ENCODE results near the gene DEFB123. TPM values are rescaled to one million over a fixed set of nuclear protein-coding genes. Genes with fewer than 3 reads are reported as not detected.

DEFB123 gene
- total and polyA plus RNA-seq, 12 donors, result not detected

DNA sequence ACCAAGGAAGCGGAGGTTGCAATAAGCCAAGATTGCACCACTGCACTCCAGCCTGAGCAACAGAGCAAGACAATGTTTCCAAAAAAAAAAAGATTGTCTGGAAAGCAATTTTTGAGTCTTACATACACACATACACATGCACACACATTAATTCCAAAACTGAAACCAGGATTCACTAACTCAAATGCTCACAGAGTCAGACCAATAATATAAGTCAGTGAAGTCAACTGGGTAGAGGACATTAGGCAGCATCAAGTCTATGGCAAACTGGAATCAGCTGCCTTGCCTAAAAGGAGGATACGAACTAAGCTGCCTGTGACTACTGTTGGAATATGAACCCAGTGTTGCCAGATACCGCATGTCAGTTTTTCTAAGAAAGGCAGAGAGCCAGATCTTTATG is 50.3 kb downstream of the DEFB123 start:
- H3K9me3 ChIP-seq (replicated peaks in 1 of 3), result no peaks in the 10 kb centered on the region
- H3K4me1 ChIP-seq (replicated peaks in 1 of 2), result peaks cover 0 to under 1% of the 10 kb centered on the region in 2 donors
- no peak overlapping the region for H3K27ac ChIP-seq
- WGBS, 4 donors, result 81 to 86% (median 84%) methylated on average over 3 of the region's 3 CpGs
- no peaks in the 10 kb centered on the region for H3K27me3 ChIP-seq
- H3K36me3 ChIP-seq (replicated peaks in 1 of 2), result no peaks in the 10 kb centered on the region
- H3K4me3 ChIP-seq, result no peak overlapping the region
- TF ChIP-seq, protein P1, sequence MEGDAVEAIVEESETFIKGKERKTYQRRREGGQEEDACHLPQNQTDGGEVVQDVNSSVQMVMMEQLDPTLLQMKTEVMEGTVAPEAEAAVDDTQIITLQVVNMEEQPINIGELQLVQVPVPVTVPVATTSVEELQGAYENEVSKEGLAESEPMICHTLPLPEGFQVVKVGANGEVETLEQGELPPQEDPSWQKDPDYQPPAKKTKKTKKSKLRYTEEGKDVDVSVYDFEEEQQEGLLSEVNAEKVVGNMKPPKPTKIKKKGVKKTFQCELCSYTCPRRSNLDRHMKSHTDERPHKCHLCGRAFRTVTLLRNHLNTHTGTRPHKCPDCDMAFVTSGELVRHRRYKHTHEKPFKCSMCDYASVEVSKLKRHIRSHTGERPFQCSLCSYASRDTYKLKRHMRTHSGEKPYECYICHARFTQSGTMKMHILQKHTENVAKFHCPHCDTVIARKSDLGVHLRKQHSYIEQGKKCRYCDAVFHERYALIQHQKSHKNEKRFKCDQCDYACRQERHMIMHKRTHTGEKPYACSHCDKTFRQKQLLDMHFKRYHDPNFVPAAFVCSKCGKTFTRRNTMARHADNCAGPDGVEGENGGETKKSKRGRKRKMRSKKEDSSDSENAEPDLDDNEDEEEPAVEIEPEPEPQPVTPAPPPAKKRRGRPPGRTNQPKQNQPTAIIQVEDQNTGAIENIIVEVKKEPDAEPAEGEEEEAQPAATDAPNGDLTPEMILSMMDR (IDR thresholded peaks at IDR 0.05), result no peak
- no peak for TF ChIP-seq POLR2A (IDR thresholded peaks at IDR 0.05)
- intact Hi-C loops (cut with DNase I), result no loop called here
- DNase-seq, result no peak

GRCh38 chr20:31494131-31494530 is 53.7 kb downstream of the DEFB123 start:
- intact Hi-C loops (cut with DNase I), result no loop called here
- TF ChIP-seq POLR2A (IDR thresholded peaks at IDR 0.05), result no peak
- TF ChIP-seq, protein P1 (IDR thresholded peaks at IDR 0.05), result peak in 4 of 6 experiments; percentile 12 to 43 (median 20)

GRCh38 chr20:31496761-31497295 is 56.4 kb downstream of the DEFB123 start:
- Histone ChIP-seq H3K36me3 (replicated peaks in 1 of 2) (no peaks in the 10 kb centered on the region), H3K27ac (peak overlapping the region in 3 of 5 donors; percentile 37 to 73 (median 58)), H3K4me3 (no peak overlapping the region), H3K9me3 (replicated peaks in 1 of 3) (no peaks in the 10 kb centered on the region), H3K27me3 (no peaks in the 10 kb centered on the region), H3K4me1 (replicated peaks in 1 of 2) (peaks cover 0 to 9% of the 10 kb centered on the region in 2 donors)
- TF ChIP-seq, protein P1 (IDR thresholded peaks at IDR 0.05), result no peak
- no peak for TF ChIP-seq POLR2A (IDR thresholded peaks at IDR 0.05)
- 25 to 30% (median 28%) methylated on average over 10 to 15 of the region's 15 CpGs for WGBS, 4 donors
- peak; percentile 22 to 72 (median 52) for DNase-seq
- intact Hi-C loops (cut with DNase I), result no loop called here

More at GRCh38 chr20:31494131-31494530, 53.7 kb downstream of the DEFB123 start:
- H3K27me3 ChIP-seq, result no peaks in the 10 kb centered on the region
- no peak overlapping the region for H3K4me3 ChIP-seq
- no peaks in the 10 kb centered on the region for H3K9me3 ChIP-seq (replicated peaks in 1 of 3)
- DNase-seq, result peak in 1 of 7 donors; percentile 47
- peaks cover 0 to 9% of the 10 kb centered on the region in 2 donors for H3K4me1 ChIP-seq (replicated peaks in 1 of 2)
- 41 to 62% (median 48%) methylated on average over 2 of the region's 2 CpGs for WGBS, 4 donors
- H3K27ac ChIP-seq, result no peak overlapping the region
- no peaks in the 10 kb centered on the region for H3K36me3 ChIP-seq (replicated peaks in 1 of 2)

DNA sequence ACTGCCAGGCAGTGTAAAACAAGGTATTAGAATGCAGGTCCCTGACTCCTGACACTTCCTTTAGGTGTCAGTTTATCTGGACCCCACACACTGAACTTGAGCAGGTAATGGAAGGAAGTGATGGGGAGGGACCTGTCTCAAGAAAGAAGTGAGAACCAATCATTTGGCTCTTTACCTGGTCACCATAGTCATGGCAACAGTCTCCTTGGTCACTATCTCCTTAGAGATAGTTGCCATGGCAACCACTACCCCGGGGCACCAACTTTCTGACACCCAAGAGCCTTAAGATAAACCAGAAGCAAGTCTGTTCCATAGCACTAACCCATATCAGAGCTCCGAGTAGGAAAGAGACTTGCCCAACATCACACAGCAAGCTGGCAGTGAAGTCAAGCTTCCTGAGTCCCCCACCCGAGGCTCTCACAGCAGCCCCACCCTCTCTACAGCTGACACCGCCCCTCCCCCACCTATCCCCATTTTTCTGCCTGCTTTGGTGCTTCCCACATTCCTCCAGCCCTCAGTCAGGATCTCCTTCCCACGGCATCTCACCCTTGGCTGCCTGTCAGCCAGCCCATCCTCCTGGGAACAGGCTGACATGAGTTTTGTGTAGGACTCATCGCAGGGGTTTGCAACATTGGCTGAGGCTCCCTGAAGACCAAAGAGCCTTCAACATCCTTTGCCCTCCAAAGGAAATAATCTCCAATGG is 57.6 kb downstream of the DEFB123 start:
- no peak for TF ChIP-seq POLR2A (IDR thresholded peaks at IDR 0.05)
- TF ChIP-seq, protein P1 (IDR thresholded peaks at IDR 0.05), result no peak
- Histone ChIP-seq H3K4me3 (no peak overlapping the region), H3K36me3 (replicated peaks in 1 of 2) (no peaks in the 10 kb centered on the region), H3K4me1 (replicated peaks in 1 of 2) (peaks cover 0 to 9% of the 10 kb centered on the region in 2 donors), H3K27me3 (no peaks in the 10 kb centered on the region), H3K9me3 (replicated peaks in 1 of 3) (no peaks in the 10 kb centered on the region), H3K27ac (peak overlapping the region in 2 of 5 donors; percentile 26 to 73)
- intact Hi-C loops (cut with DNase I), result no loop called here
- 26 to 36% (median 31%) methylated on average over 5 to 6 of the region's 6 CpGs for WGBS, 4 donors
- DNase-seq, result peak in 3 of 7 donors; percentile 35 to 44 (median 38)

Other genes with a start within 250 kb of the DEFB123 start
- not detected for gene DEFB115, start 183.0 kb upstream of the DEFB123 start, total RNA-seq
- not detected for gene DEFB115, start 183.0 kb upstream of the DEFB123 start, polyA plus RNA-seq
- not detected for gene DEFB116, start 132.0 kb upstream of the DEFB123 start, total RNA-seq
- gene DEFB116, start 132.0 kb upstream of the DEFB123 start, polyA plus RNA-seq, result not detected
- not detected for gene DEFB118, start 72.0 kb upstream of the DEFB123 start, total RNA-seq
- gene DEFB118, start 72.0 kb upstream of the DEFB123 start, polyA plus RNA-seq, result not detected
- not detected for gene DEFB119, start 50.0 kb upstream of the DEFB123 start, total RNA-seq
- gene DEFB119, start 50.0 kb upstream of the DEFB123 start, polyA plus RNA-seq, result not detected
- not detected for gene DEFB121, start 34.4 kb upstream of the DEFB123 start, total RNA-seq
- not detected for gene DEFB121, start 34.4 kb upstream of the DEFB123 start, polyA plus RNA-seq
- gene DEFB124, start 34.5 kb downstream of the DEFB123 start, total RNA-seq, result not detected
- gene DEFB124, start 34.5 kb downstream of the DEFB123 start, polyA plus RNA-seq, result under 1 TPM in 1 of 3 donors, not detected in 2; 0.20 TPM
- gene REM1, start 34.7 kb downstream of the DEFB123 start, total RNA-seq, result 10 to 100 TPM in 1 of 9 donors, 1 to 10 TPM in 6, under 1 TPM in 2; 0.26 to 19.3 (median 2.4) TPM
- 1 to 10 TPM in 2 of 3 donors, under 1 TPM in 1; 0.48 to 6.8 (median 3.4) TPM for gene REM1, start 34.7 kb downstream of the DEFB123 start, polyA plus RNA-seq
- gene HM13, start 73.8 kb downstream of the DEFB123 start, total RNA-seq, result 100 to 1,000 TPM in 6 of 9 donors, 10 to 100 TPM in 3; 48.5 to 356 (median 152) TPM
- 100 to 1,000 TPM; 177 to 241 (median 236) TPM for gene HM13, start 73.8 kb downstream of the DEFB123 start, polyA plus RNA-seq
- 100 to 1,000 TPM in 7 of 9 donors, 10 to 100 TPM in 2; 40.9 to 468 (median 110) TPM for gene ID1, start 164.7 kb downstream of the DEFB123 start, total RNA-seq
- gene ID1, start 164.7 kb downstream of the DEFB123 start, polyA plus RNA-seq, result 100 to 1,000 TPM in 2 of 3 donors, 10 to 100 TPM in 1; 19.8 to 357 (median 192) TPM
- 1 to 10 TPM in 1 of 9 donors, not detected in 8; 1.6 TPM for gene COX4I2, start 197.3 kb downstream of the DEFB123 start, total RNA-seq
- 10 to 100 TPM in 1 of 3 donors, 1 to 10 TPM in 1, under 1 TPM in 1; 0.26 to 12.9 (median 2.8) TPM for gene COX4I2, start 197.3 kb downstream of the DEFB123 start, polyA plus RNA-seq